Sigmoid colon (tissue), 4 donors: ENCODE data around the gene ST6GALNAC4.

Experiments
- POLR2A ChIP-seq, 2 donors: fragments of 450-650 bp; IDR thresholded peaks; one replicate each; pipeline ENCODE4 v1.6.1; 2016; ENCODE audit warnings: antibody characterized with exemption in 2 of 2, mild to moderate bottlenecking in 2 of 2, moderate library complexity in 2 of 2
- POLR2AphosphoS5 ChIP-seq, 4 donors: sonication (generic); formaldehyde crosslinking; IDR thresholded peaks; one replicate each; pipeline ENCODE4 v1.6.1; 2017; ENCODE audit warnings: antibody characterized with exemption in 4 of 4
- TF ChIP-seq, protein P1 (sequence below), 4 experiments: fragments of 450-650 bp in 3 of 4; fragments of 200-600 bp in 1 of 4; IDR thresholded peaks; one replicate each; pipeline ENCODE4 v1.5.1; 2016 to 2019; ENCODE audit warnings: antibody characterized with exemption in 4 of 4, mild to moderate bottlenecking in 3 of 4, moderate library complexity in 2 of 4

DNA sequence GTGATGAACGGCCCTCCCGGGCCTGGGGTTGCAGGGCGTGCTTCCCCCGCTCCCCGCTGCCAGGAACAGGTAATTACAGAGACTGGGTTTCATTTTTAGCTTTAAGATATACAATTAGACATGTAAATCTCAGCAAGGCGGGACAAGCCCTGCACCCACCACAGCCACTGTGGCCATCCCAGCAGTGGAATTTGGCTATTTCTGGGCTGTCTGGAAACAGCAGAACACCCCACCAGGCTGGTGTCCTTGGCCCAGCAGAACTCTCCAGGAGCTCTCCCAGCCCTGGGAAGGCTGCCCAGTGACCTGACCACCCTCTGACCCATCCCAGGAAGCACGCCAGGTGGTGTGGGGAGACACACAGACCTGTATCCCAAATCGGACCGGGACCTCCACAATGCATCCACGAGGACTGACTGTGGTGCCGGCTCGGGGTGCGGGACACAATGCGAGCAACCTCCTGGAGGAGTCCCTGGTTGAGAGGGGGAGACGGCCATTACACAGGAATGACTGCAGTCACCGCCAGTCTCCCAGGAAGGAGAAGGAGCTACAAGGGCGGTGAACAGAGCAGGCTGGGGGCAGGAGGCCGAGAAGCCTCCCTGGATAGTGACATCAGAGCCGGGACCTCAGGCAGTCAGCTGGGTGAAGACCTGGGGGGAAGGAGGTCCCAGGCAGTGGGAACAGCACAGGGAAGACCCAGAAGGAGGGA is 46.7 kb upstream of the ST6GALNAC4 start:
- TF ChIP-seq POLR2AphosphoS5 (IDR thresholded peaks at IDR 0.05) (peak; percentile 68 to 86 (median 70)), POLR2A (IDR thresholded peaks at IDR 0.05) (no peak)
- TF ChIP-seq, protein P1, sequence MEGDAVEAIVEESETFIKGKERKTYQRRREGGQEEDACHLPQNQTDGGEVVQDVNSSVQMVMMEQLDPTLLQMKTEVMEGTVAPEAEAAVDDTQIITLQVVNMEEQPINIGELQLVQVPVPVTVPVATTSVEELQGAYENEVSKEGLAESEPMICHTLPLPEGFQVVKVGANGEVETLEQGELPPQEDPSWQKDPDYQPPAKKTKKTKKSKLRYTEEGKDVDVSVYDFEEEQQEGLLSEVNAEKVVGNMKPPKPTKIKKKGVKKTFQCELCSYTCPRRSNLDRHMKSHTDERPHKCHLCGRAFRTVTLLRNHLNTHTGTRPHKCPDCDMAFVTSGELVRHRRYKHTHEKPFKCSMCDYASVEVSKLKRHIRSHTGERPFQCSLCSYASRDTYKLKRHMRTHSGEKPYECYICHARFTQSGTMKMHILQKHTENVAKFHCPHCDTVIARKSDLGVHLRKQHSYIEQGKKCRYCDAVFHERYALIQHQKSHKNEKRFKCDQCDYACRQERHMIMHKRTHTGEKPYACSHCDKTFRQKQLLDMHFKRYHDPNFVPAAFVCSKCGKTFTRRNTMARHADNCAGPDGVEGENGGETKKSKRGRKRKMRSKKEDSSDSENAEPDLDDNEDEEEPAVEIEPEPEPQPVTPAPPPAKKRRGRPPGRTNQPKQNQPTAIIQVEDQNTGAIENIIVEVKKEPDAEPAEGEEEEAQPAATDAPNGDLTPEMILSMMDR (IDR thresholded peaks at IDR 0.05), result peak in 1 of 4 experiments; percentile 22
